Activated naive CD8-positive, alpha-beta T cell treated with anti-CD3 and anti-CD28 coated beads, Interleukin-2, amount 50 U/mL, for 24 hours (primary cell): ENCODE data around the gene FAM13A.
A peak's percentile ranks its signal among the peaks of the same experiment; 100 is the strongest.

Source experiments
- ATAC-seq: fragments of 150-1000 bp; cut with Tn5 transposase; one replicate; pipeline ENCODE4 v1.10.0; 2021
- DNase-seq: peaks from one replicate; pipeline ENCODE4 v3.0.0; 2021
- H3K27ac Mint-ChIP-seq: one replicate; pipeline ENCODE4 v1.8.0; 2021; ENCODE audit warnings: mild to moderate bottlenecking, mixed read lengths
- H3K27me3 Mint-ChIP-seq: one replicate; pipeline ENCODE4 v1.8.0; 2021; ENCODE audit warnings: mixed read lengths
- H3K36me3 Mint-ChIP-seq: one replicate; pipeline ENCODE4 v1.8.0; 2021; ENCODE audit warnings: low read depth, mixed read lengths
- H3K4me1 Mint-ChIP-seq: one replicate; pipeline ENCODE4 v1.8.0; 2021; ENCODE audit warnings: mixed read lengths
- H3K4me3 Mint-ChIP-seq: one replicate; pipeline ENCODE4 v1.8.0; 2021; ENCODE audit warnings: mild to moderate bottlenecking, moderate library complexity, mixed read lengths
- H3K9me3 Mint-ChIP-seq: one replicate; pipeline ENCODE4 v1.8.0; 2021; ENCODE audit warnings: mixed read lengths

The FAM13A gene

GRCh38 chr4:88725986-88726385, 331.0 kb downstream of the FAM13A start:
- H3K27ac Mint-ChIP-seq: no peak overlapping the region
- H3K9me3 Mint-ChIP-seq: no peaks in the 10 kb centered on the region
- ATAC-seq (no peak), DNase-seq (no peak)
- no peaks in the 10 kb centered on the region for H3K4me1 Mint-ChIP-seq
- H3K4me3 Mint-ChIP-seq: no peak overlapping the region
- no peaks in the 10 kb centered on the region for H3K27me3 Mint-ChIP-seq
- H3K36me3 Mint-ChIP-seq: peaks cover 5% of the 10 kb centered on the region

GRCh38 chr4:88725143-88725542, 331.8 kb downstream of the FAM13A start:
- H3K4me1 Mint-ChIP-seq: no peaks in the 10 kb centered on the region

GRCh38 chr4:88724406-88724805, 332.6 kb downstream of the FAM13A start:
- ATAC-seq (no peak), DNase-seq (no peak)
- Mint-ChIP-seq H3K4me1 (no peaks in the 10 kb centered on the region), H3K27me3 (no peaks in the 10 kb centered on the region), H3K36me3 (peaks cover 7% of the 10 kb centered on the region), H3K9me3 (no peaks in the 10 kb centered on the region), H3K27ac (no peak overlapping the region), H3K4me3 (no peak overlapping the region)

More at GRCh38 chr4:88725143-88725542, 331.8 kb downstream of the FAM13A start:
- DNase-seq (no peak), ATAC-seq (no peak)
- Mint-ChIP-seq H3K9me3 (no peaks in the 10 kb centered on the region), H3K36me3 (peaks cover 7% of the 10 kb centered on the region), H3K27me3 (no peaks in the 10 kb centered on the region), H3K27ac (no peak overlapping the region), H3K4me3 (no peak overlapping the region)

GRCh38 chr4:88722828-88723227, 334.2 kb downstream of the FAM13A start:
- Mint-ChIP-seq H3K36me3 (peaks cover 12% of the 10 kb centered on the region), H3K4me1 (no peaks in the 10 kb centered on the region), H3K9me3 (peaks cover under 1% of the 10 kb centered on the region), H3K27me3 (no peaks in the 10 kb centered on the region), H3K4me3 (no peak overlapping the region), H3K27ac (no peak overlapping the region)
- DNase-seq: no peak
- no peak for ATAC-seq

GRCh38 chr4:88722276-88722780, 334.7 kb downstream of the FAM13A start:
- Mint-ChIP-seq H3K36me3 (peaks cover 17% of the 10 kb centered on the region), H3K27me3 (no peaks in the 10 kb centered on the region), H3K4me3 (no peak overlapping the region), H3K9me3 (peaks cover 5% of the 10 kb centered on the region), H3K4me1 (no peaks in the 10 kb centered on the region), H3K27ac (no peak overlapping the region)
- ATAC-seq (no peak), DNase-seq (no peak)

GRCh38 chr4:88720451-88721428, 336.2 kb downstream of the FAM13A start:
- H3K27ac Mint-ChIP-seq: no peak overlapping the region
- peaks cover 19% of the 10 kb centered on the region for H3K9me3 Mint-ChIP-seq
- H3K27me3 Mint-ChIP-seq: no peaks in the 10 kb centered on the region
- no peaks in the 10 kb centered on the region for H3K4me1 Mint-ChIP-seq
- DNase-seq (no peak), ATAC-seq (no peak)
- no peak overlapping the region for H3K4me3 Mint-ChIP-seq
- H3K36me3 Mint-ChIP-seq: peaks cover 29% of the 10 kb centered on the region

GRCh38 chr4:88719381-88719780, 337.6 kb downstream of the FAM13A start:
- Mint-ChIP-seq H3K27me3 (no peaks in the 10 kb centered on the region), H3K27ac (no peak overlapping the region), H3K9me3 (peaks cover 27% of the 10 kb centered on the region), H3K36me3 (peaks cover 41% of the 10 kb centered on the region), H3K4me1 (no peaks in the 10 kb centered on the region), H3K4me3 (no peak overlapping the region)
- ATAC-seq (no peak), DNase-seq (no peak)

- Mint-ChIP-seq H3K9me3 (peaks cover 29% of the 10 kb centered on the region), H3K27me3 (no peaks in the 10 kb centered on the region), H3K4me3 (no peak overlapping the region), H3K27ac (no peak overlapping the region), H3K36me3 (peaks cover 48% of the 10 kb centered on the region), H3K4me1 (no peaks in the 10 kb centered on the region)
- ATAC-seq: no peak
- DNase-seq: no peak
Observed at GRCh38 chr4:88718098-88718497, 338.9 kb downstream of the FAM13A start.

- H3K4me3 Mint-ChIP-seq: no peak overlapping the region
- ATAC-seq (no peak), DNase-seq (no peak)
- no peak overlapping the region for H3K27ac Mint-ChIP-seq
- peaks cover 75% of the 10 kb centered on the region for H3K36me3 Mint-ChIP-seq
- no peaks in the 10 kb centered on the region for H3K4me1 Mint-ChIP-seq
- H3K27me3 Mint-ChIP-seq: no peaks in the 10 kb centered on the region
- peaks cover 34% of the 10 kb centered on the region for H3K9me3 Mint-ChIP-seq
Observed at GRCh38 chr4:88713782-88714181, 343.2 kb downstream of the FAM13A start.

GRCh38 chr4:88709989-88710388, 347.0 kb downstream of the FAM13A start:
- Mint-ChIP-seq H3K36me3 (peaks cover 63% of the 10 kb centered on the region), H3K9me3 (peaks cover 12% of the 10 kb centered on the region), H3K27ac (no peak overlapping the region), H3K4me3 (no peak overlapping the region), H3K27me3 (no peaks in the 10 kb centered on the region), H3K4me1 (peaks cover 5% of the 10 kb centered on the region)
- ATAC-seq (no peak), DNase-seq (no peak)

- no peak overlapping the region for H3K27ac Mint-ChIP-seq
Observed at GRCh38 chr4:88706574-88706973, 350.4 kb downstream of the FAM13A start.

GRCh38 chr4:88705805-88706492, 351.0 kb downstream of the FAM13A start:
- Mint-ChIP-seq H3K36me3 (peaks cover 38% of the 10 kb centered on the region), H3K27me3 (no peaks in the 10 kb centered on the region), H3K9me3 (no peaks in the 10 kb centered on the region), H3K4me1 (peaks cover 5% of the 10 kb centered on the region), H3K4me3 (no peak overlapping the region), H3K27ac (peak overlapping the region; percentile 17)
- DNase-seq (no peak), ATAC-seq (no peak)

More at GRCh38 chr4:88706574-88706973, 350.4 kb downstream of the FAM13A start:
- Mint-ChIP-seq H3K9me3 (peaks cover under 1% of the 10 kb centered on the region), H3K27me3 (no peaks in the 10 kb centered on the region), H3K4me3 (no peak overlapping the region), H3K36me3 (peaks cover 39% of the 10 kb centered on the region), H3K4me1 (peaks cover 5% of the 10 kb centered on the region)
- no peak for ATAC-seq
- DNase-seq: no peak

GRCh38 chr4:88705223-88705622, 351.8 kb downstream of the FAM13A start:
- H3K27ac Mint-ChIP-seq: no peak overlapping the region
- DNase-seq (no peak), ATAC-seq (no peak)
- no peak overlapping the region for H3K4me3 Mint-ChIP-seq
- peaks cover 5% of the 10 kb centered on the region for H3K4me1 Mint-ChIP-seq
- H3K27me3 Mint-ChIP-seq: no peaks in the 10 kb centered on the region
- no peaks in the 10 kb centered on the region for H3K9me3 Mint-ChIP-seq
- H3K36me3 Mint-ChIP-seq: peaks cover 31% of the 10 kb centered on the region

GRCh38 chr4:88702782-88703181, 354.2 kb downstream of the FAM13A start:
- Mint-ChIP-seq H3K27ac (no peak overlapping the region), H3K27me3 (no peaks in the 10 kb centered on the region), H3K4me1 (peaks cover 5% of the 10 kb centered on the region), H3K9me3 (no peaks in the 10 kb centered on the region), H3K36me3 (peaks cover 15% of the 10 kb centered on the region), H3K4me3 (no peak overlapping the region)
- DNase-seq (no peak), ATAC-seq (no peak)

- ATAC-seq (no peak), DNase-seq (no peak)
- H3K27me3 Mint-ChIP-seq: no peaks in the 10 kb centered on the region
- H3K4me3 Mint-ChIP-seq: no peak overlapping the region
- H3K27ac Mint-ChIP-seq: no peak overlapping the region
- no peaks in the 10 kb centered on the region for H3K9me3 Mint-ChIP-seq
- peaks cover 9% of the 10 kb centered on the region for H3K4me1 Mint-ChIP-seq
- H3K36me3 Mint-ChIP-seq: peaks cover 2% of the 10 kb centered on the region
Observed at GRCh38 chr4:88698519-88698918, 358.5 kb downstream of the FAM13A start.
